Posterior vena cava (tissue), 2 donors: Measurements from ENCODE around the gene TRABD2B. TPM values are rescaled to one million over a fixed set of nuclear protein-coding genes. Genes with fewer than 3 reads are reported as not detected.

Source experiments
- DNase-seq: peaks from one replicate; pipeline ENCODE4 v3.0.0-alpha.2; 2020; ENCODE audit warnings: low spot score
- intact Hi-C, 2 donors: fragments of 100-400 bp; cut with DNase I; formaldehyde crosslinking; loops; one replicate each; pipeline versions ENCODE4 v1.14.1 to v1.14.2; 2022 to 2023
- total RNA-seq, 2 donors: library from RNA; stranded (reverse); fragmentation: NEBNext Ultra II Directional; extraction: Animal tissue kit (Norgen Biotek cat#: 25700); gene quantifications; one replicate each; pipeline ENCODE4 v1.2.1, GENCODE V29; 2021
- donor health status: DM: yes; HTN: yes; CAD: no.
- donor health status: DM: yes; HTN: yes; CAD: no.

TRABD2B gene
- total RNA-seq, 2 donors from 2014 or later, result 10.5 to 16.4 TPM

DNA sequence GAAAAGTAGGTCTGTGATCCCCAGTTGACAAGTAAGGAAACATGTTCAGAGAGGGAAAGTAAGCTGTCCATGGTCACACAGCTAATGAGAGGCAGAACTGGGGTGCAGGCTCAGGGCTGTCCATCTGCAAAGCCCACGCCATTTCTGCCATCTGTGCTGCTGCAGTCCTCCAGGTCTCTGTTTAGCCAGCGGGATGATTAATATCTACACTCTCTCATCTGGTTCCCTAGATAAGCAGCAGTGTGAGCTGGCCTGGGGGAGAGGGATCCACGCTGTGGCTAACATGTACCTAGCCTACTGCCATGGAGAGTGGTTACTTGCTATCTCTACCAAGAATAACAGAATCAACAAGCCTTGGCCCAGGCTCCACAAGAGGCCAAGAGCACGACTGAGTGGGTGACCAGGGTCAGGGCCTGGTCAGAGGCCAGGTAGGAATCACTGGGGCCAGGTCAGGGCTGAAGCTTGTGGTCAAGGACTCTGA, 75.2 kb downstream of the TRABD2B start:
- intact Hi-C loops, result no loop called here
- DNase-seq, result peak; percentile 30

DNA sequence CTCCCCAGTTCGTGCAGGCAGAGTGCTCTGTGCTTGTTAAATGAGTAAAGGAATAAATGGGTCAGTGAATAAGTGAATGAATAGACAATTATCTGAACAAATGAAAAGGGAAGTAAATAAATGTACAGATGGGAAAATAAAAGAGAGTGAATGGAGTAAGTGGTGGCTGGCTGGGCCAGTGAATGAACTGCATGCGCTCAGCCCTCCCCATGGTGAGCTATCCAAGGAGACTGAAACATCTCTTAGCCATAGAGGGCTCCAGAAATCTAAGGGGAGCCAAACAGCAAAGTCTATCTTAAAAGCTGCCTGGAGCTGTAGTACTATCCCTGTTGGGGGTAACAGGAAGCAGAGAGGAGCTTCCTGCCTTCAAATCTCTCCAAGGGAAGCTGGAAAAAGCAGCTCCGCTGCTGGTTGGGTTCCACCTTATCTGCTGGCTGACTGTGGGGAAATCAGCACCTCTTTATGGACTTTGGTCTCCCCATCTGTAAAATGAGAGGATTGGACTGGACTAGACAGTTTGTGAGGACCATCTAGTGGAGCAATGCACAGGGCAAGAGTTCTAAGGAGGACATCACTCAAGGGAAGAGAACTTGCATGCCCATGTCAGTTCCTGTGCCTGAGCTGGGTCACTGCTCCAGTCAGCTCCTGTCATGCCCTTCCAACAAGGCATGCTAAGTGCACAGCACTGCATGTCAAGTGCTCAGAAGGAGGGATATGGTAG, 77.9 kb downstream of the TRABD2B start:
- intact Hi-C loops, result no loop called here

DNA sequence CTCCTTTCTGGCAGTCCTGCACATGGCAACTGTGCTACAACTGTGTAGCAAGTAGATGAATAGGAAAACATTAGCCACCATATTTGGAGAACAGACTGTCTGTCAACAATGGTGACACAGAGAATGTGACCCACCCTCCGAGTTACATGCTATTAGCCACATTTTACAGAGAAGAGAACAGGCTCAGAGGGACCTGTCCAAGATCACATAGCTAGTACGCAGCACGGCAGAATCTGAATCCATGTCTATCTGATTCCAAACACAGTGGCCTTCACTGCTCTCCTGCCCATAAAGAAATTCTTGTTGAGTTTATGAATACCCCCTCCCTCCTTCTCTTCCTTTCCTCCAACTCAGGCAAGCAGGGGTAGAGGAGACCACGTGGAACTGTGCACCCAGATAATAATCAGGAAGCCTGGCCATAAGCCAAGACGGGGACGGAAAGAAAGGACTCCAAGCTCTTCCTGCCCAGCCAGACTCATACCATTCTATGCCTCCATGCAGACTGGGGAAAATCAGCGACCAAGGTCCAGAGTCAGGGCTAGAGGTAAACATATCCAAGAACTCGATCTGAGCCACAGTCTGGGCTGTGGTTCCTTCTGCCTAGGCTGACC, 78.8 kb downstream of the TRABD2B start:
- intact Hi-C loops, result no loop called here
- DNase-seq, result no peak

More for the DNA sequence above, 77.9 kb downstream of the TRABD2B start:
- DNase-seq, result no peak

DNA sequence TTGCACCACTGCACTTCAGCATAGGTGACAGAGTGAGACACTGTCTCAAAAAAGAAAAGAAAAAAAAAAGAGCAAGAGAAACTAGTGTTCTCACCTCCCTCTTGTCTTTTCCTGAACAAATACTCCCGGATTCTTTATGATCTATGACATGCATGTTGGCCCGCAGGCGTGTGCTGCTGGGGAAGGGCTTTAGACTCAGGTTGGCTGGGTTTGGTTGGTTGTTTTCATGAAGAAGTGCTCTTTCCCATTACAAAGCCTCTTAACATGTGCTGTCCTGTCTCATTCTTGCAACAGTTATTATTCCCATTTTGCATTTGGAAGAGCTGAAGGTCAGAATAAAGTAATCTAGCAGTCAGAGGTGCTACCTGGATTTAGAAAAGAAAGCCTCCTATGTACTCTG, 79.5 kb downstream of the TRABD2B start:
- no peak for DNase-seq

DNA sequence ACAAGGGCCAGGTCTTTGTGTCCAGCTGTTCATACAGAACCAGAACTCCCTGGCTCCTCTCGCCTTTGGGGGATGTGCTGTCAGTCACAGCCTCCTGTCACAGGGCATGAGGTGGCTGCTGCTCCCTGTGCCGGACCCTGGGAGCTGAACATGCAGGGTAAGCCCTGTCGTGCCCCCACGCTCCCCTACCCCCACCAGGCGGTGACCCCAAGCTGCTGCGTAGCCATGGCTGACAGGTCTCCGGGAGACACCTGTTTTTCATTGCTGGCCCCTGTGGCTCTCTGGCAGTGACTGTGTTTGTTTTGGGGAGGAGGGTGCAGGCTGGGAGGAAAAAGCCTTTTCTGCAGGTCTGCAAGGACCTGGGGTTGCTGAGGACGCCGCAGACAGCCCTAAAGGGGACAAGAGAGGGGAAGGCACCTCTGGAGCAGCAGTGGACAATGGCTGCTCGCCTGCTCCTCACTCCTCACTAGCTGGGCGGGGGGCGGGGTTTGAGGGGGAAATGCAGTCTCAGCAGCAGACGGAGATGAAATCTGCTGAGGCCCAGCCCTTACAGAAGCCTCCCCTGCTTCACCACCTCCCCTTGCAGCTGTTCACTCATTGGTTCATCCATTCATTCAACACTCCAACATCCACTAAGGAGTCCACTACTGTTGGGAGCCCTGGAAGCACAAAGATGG, 81.4 kb downstream of the TRABD2B start:
- intact Hi-C loops, result no loop called here
- DNase-seq, result no peak

More for the DNA sequence above, 79.5 kb downstream of the TRABD2B start:
- intact Hi-C loops, result no loop called here

DNA sequence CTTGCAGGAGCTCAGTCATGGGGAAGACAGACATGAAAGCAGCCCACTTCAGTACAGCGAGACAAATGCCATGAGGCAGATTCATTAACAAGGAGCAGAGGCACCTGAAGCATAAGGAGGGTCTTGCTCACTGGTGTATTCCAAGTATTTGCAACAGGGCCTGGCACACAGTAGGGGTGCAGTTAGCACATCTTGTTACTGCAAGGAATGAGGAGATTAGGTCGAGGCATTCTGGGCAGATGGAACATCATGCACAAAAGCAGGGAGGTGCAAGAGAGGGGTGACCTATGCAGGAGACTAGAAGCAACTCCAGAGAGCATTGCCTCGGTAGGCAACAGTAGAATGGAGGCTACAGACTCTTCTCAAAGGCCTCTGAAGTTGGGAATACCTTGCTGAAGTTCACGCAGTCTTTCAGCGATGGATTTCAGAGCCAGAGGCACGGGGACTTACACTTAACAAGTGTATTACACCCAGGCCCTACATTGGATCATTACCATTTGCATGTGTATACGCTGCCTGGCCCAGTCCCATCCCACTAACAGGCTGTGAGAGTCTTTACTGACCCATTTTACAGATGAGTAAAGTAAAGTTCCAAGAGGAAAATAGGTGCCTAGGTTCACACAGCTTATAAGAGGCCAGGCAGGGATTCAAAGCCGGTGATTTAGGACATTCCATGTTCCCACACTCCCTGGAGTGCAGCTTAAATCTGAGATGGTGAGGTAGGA, 82.1 kb downstream of the TRABD2B start:
- DNase-seq, result no peak
- intact Hi-C loops, result no loop called here

DNA sequence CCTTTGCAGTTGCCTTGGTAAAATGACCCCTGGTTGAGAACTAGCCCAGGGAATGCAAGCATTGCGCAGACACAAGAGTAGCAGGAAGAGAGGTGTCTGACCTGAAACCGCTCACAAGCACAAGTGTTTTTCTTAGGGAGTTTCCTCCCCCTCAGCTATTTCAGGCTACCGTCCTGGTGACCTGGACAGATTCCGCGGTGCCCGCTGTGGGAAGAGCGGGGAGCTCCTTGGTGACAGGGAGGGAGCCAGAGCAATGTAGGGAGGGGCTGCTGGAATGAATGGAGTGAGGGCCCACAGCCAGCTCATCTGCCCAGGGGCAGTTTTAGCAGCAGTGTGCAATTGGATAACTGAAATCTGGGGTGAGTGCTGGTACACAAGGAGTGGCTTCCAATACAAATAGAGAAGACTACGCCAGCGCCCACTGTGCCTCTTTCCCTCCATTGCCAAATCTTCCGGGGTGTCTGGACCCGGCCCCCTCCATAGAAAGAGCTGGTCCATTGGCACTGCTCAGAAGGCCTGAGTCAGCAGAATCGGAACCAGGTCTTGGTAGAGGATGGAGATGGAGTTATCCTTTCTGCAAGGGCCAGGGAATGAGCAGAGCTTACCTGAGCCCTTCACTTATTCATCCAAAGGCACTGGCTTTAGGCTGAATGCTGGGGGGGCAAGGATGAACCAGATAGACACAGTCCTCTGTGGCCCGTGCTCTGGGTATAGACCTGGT, 82.8 kb downstream of the TRABD2B start:
- no peak for DNase-seq
- intact Hi-C loops, result no loop called here

DNA sequence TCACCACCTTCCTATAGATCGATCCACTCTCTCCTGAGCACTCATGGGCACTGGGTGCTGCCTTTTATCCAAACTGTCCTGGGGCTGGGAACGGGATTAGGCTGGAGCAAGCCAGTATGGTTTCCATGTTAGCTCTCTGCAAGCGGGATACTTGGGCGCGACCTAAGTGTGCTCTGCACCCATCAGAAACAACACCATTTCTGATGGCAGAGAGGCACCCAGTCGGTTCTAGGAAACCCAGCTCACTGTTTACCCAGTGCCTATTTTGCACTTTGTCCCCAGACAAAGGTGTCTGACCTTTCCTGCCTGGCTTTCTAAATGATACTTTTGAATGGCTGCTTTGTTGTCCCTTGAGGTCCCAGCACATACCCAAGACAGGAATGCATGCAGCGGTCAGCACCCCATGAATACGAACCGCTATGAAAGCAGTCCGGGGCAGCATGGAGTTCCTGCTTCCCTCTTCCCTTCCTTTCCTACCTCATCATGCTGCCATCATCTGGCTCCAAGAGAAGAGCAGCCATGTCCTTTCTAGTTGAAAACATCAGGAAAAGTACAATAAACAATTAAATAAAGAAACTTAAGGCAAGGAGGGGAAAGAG, 83.9 kb downstream of the TRABD2B start:
- intact Hi-C loops, result no loop called here
- no peak for DNase-seq

DNA sequence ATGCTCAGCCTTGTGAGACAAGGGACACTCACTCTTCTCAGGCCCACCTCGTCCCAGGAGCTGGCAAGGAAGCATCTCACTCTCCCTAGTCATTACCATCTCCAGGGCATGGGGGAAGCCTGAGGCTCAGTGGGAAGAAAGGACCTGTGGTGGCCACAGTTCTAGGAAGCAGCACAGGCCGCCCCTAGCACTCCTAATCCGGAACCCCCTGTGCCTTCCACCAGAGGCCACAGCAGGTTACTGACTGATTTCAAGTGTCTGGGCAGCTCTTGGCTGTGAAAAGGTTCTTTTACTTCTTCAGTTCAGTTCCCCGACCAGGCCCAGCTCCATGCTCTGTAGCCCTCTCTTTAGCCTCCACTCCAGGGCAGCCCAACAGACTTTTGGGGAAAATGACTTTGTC, 84.4 kb downstream of the TRABD2B start:
- intact Hi-C loops, result no loop called here
- no peak for DNase-seq

DNA sequence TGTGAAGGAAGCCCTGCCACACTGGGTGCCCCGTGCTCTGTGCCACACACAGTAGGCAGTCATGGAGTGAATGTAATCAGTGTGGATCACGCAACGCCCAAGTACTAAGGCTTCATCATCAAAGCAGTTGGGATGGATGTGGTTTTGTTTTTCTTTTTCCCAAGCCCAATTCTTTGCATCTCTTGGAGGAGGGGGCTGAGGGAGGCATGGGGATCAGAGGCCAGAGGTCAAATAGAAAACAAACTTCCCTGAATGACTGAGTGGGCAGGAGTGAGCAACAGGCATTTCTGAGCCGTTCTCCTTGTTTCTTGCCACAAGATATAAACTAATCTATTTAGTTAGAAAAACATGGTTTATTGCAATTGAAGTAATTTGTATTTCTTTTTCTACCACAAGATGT, 85.3 kb downstream of the TRABD2B start:
- no peak for DNase-seq
- intact Hi-C loops, result no loop called here

DNA sequence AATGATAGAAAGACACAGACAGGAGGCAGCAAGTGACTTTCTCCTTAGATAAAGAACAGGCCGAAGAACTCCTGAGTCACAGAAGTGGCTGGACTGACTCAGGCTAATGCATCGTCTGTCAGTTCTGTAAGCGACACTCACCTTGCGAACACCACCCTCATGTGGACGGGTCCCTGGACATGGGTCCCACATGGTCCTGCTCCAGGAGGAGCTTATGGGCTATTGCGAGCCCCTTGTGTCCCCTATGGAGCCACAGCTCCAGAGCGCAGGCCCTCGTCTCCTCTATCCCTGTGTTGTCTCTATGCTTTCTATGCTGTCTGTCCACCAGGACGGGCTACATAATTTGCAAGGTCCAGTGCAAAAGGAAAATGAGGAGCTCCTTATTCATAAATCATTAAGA, 85.8 kb downstream of the TRABD2B start:
- intact Hi-C loops, result no loop called here
- DNase-seq, result no peak

DNA sequence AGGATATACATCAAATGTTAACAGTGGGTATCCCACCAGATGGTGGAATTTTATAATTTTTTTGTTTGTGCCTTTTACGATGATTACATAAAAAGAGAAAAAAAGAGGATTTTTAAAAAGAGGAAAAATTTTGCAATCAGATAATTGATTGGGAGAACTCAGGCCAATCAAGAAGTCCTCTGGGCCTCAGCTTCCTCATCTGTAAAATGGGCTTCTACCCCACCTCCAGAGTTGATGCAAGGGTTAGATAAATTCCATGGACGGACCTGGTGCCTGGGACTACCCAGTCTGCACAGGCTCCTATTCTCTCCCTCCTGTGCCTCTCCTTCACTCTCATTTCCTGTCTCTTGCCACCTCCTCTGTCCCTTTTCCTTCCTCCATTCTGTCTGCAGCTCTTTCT, 88.9 kb downstream of the TRABD2B start:
- intact Hi-C loops, result no loop called here
- DNase-seq, result no peak

DNA sequence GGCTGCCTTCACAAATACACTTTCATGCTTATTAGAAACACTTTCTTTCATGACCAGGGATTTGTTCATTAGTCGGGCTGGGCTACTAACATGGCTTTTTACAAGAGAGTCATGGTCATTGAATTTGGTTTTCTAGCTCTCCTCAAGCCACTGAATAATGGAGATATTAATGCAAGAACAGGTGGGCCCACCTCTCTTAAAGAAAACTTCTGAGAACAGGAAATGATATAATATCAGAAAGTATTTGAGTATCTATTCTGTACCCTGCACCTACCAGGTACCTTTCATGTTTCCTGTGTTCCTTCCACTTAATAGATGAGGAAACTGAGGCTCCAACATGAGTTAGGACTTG, 90.0 kb downstream of the TRABD2B start:
- DNase-seq, result no peak
- intact Hi-C loops, result no loop called here

DNA sequence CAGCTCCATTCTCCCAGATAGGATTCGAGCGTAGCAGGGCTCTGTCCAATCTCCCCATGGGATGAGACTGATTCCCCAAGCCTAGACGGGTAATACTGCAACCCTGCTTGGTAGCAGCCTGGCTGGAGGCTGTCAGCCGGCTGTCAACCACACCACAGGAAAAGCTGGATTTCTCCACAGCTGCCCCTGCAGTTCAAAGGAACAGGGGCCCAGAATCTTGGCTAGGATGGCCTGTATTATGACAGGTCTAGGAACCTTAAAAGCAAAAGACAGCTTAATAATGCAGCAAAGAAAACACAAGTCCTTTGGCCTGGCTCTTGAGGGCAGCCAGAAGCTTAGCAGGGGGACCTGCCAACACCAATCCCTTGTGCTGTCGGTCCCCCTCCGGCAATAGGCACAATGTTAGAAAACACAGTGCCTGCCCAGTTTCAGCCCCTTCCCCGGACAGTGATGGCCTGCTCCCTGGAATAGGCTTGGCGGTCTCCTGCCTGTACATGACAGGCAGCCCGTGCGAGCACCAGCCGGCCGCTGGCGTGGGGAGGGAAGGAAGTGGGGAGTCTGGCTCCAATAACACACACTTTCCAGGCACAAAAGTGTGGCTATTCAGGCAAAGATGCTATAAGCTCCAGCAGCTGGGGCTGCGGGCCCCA, 90.5 kb downstream of the TRABD2B start:
- intact Hi-C loops, result no loop called here
- no peak for DNase-seq

DNA sequence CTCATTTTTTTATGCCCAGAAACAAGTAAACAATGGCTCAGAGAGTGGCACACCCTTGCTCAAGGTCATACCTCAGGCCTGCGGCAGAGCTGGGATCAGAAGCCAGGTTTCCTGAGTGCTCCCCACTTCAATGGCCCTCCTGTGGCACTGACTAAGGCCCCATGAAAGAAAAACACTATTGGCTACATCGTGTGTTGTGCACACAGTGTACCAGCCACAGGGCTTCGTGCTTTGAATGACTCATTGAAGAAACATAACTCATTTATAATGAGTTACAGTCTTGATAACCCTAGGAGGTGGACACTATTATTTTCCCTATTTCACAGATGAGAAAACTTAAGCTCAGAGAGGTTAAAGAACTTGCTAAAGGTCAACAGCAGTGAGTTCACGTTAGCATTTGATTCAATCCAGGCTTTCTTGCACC, 91.2 kb downstream of the TRABD2B start:
- no peak for DNase-seq
- intact Hi-C loops, result no loop called here

DNA sequence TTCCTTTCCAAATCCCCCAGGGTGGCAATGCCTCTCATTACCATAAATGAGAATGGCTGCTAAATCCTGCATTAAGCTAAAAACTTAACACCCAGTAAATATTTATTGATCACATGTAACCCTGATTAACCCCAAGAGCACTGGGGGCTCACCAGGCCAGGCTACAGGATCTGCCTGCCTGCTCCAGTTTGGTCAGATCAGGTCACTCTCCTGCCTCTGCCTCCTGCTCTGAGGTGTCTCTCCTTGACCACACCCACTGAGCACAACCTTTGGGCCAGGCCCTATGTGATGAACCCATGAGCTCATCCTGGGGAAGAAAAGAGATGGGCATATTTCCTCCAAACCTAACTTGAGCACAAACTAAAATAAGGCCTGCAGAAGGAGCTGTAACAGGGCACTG, 93.5 kb downstream of the TRABD2B start:
- no peak for DNase-seq
- intact Hi-C loops, result no loop called here

DNA sequence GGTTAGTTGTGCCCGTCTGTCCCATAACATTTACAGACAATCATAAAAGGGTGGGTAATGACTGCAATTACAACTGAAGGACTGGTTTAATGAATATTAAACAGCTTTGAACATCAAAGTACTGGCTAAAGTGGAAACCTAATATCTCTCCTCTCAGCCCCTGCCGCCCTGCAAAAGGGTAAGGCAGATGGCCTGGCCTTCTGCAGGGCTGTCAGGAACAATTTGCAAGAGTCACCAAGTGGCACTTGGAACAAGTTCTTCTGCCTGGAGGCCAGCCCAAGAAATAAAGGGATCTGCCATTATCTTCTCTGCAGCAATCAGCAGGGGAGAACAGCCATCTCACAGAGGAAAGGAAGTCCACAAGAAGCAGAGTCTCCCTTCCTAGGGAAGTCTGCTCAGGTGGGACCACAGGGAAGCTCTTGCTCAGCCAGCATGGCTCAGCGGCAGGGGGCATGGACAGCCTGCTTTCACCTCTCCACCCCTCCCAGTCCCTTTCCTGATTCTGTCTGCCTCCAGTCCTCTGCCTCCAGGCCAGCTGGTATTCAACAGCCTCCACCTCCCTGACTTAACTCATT, 96.1 kb downstream of the TRABD2B start:
- intact Hi-C loops, result no loop called here
- DNase-seq, result no peak

DNA sequence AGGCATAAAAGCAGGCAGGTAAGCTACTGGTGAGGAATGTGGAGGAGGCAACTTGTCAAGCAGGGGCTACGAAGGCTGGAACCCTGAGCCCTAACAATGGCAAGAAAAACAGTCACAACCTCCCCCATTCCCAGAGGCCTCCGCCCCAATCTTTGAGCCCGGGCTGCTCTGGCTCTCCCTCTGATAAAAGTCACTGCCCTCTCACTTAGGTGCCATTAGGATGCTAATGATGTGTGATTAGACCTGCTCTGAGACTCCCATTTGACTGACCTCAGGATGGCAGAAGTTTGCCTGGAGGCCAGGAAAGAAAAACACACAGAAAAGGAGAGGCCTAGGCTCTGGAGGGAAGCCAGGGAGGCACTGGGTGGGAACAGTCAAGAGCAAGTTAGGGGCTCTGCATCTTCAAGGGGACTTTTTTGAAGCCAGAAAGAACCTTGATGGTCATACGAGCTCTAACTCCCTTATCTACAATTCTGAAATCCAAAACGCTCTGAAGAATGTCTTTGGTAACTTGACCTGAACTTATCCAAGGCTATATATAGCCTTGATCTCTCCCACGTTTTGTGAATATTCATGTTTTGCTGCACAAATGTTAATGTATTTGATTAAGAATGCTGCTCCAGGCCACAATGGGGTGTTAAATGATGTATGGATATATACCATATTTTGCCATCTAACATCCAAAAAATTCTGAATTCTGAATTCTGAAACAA, 98.9 kb downstream of the TRABD2B start:
- intact Hi-C loops, result no loop called here
- DNase-seq, result no peak
